ENCODE data around the gene TLX3. TPM values are rescaled to one million over a fixed set of nuclear protein-coding genes. Genes with fewer than 3 reads are reported as not detected.

Gene TLX3
- polyA plus RNA-seq, 3 donors: not detected

DNA sequence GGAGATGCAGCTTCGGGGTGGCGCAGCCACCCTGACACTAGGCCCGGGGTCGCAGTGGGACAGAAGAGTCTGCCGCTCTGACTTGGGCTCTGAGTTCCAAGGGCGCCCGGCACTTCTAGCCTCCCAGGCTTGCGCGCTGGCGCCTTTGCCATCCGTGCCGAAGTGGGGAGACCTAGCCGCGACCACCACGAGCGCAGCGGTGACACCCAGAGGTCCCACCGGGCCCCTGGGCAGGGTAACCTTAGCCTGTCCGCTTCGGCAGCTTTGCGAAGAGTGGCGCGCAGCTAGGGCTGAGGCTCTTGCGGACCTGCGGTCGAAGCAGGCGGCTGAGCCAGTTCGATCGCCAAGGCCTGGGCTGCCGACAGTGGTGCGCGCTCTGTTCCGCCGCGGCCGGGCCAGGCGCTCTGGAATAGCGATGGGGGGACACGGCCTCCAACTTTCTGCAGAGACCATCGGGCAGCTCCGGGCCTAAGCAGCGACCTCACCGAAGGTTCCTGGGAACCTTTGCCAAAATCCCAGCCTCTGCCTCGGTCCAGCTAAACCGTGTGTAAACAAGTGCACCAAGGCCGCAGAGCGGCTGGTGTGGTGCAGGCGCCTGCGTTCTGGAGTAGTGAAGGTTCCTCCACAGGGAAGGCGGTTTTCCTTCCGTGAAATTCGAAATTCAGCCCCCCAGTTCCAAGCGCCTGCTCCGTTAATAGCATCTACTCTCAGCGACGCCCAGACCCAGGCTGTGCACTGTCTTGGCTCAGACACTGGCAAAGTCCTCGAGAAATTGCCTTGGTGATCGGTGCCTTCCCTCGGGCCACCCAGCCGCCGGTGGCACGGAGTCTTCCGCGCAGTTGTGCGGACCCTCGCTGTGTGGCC is 7.4 kb downstream of the TLX3 start:
- 3 to 6% (median 6%) methylated on average over 59 to 66 of the region's 66 CpGs for WGBS, 3 donors
- no peak overlapping the region for H3K27ac ChIP-seq (ENCODE audit: low read depth, low read length)

DNA sequence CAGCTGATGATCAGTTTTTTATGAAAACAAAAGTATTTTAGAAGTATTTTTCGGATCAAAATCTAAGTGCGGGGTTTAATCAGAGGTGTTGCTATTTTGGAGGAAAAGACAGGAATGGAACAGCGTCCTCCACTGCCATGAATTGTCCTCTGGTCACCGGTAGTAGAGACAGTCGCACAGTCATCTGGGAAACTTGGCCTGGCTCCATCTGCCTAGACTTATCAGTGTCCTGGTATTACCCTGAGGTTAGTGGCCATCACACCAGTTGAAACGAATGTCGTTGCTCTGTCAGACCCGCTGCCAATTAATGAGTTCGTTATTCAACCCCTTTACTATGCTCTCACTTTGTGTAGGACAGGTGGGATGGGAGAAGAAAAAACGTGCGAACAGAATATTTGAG is 8.2 kb downstream of the TLX3 start:
- no peak overlapping the region for H3K27ac ChIP-seq (ENCODE audit: low read depth, low read length)
- WGBS, 3 donors: 9 to 19% (median 10%) methylated on average over 11 of the region's 11 CpGs

DNA sequence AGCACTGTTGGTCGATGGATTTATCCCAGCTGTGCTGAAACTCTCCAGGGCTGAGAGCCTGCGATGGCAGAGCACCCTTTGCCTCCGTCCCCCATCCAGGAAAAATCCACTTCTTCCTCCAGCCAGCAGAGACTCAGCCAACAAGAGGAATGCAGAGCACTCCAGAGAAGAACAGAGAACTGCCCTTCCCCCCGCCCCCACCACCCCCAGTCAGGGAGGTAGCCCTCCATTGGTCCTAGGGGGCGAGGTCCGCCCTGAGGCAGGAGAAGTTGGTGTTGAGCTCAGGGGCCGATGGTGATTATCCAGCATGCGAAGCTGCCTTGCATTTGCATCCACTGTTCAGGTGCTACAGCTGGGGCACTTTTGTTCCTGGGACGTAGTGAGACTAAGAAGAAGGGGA is 9.0 kb downstream of the TLX3 start:
- no peak overlapping the region for H3K27ac ChIP-seq (ENCODE audit: low read depth, low read length)
- 7 to 12% (median 9%) methylated on average over 9 of the region's 9 CpGs for WGBS, 3 donors

GRCh38 chr5:171321447-171321846 is 12.4 kb downstream of the TLX3 start:
- 71 to 83% (median 82%) methylated on average over 7 of the region's 7 CpGs for WGBS, 3 donors
- no peak overlapping the region for H3K27ac ChIP-seq (ENCODE audit: low read depth, low read length)

DNA sequence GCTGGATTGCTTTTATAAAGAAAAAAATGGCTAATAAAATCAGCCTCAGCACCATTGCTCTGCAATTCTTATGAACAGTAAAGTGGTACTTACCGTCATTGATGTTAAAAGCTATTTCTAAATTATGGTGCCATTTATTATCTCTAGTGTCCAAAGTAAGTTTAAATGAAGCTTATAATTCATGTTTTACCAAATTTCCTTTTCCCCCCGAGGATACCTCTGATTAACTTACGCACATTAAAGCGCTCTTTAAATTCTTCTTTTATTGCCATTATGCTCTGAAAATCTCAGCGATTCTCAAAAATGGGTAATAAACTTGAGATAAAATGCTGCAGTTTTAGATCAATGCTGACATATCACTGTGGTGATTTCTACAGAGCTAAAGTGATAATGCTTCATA is 13.5 kb downstream of the TLX3 start:
- H3K27ac ChIP-seq (ENCODE audit: low read depth, low read length): no peak overlapping the region
- WGBS, 3 donors: 89 to 91% (median 91%) methylated on average over 5 of the region's 5 CpGs

DNA sequence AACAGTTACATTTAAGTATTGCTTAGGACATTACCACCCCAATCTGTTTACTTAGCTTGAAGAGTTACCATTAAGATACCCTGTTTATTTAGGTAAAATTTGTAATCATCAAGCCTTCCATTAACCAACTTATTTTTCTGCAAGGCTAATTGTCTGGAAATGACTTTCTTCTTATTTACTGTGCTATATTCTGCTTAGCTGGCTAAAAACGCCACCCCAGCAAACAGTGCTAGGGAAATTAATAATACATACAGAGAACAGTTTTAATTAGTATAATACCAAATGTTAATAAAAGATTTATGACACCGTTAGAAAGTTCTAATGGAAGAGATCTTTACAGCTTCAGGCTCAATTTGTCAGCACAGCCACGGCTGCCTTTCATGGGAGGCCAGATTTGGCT is 14.0 kb downstream of the TLX3 start:
- no peak overlapping the region for H3K27ac ChIP-seq (ENCODE audit: low read depth, low read length)
- WGBS, 3 donors: 64 to 78% (median 74%) methylated on average over 3 of the region's 3 CpGs

- 30 to 39% (median 34%) methylated on average over 20 of the region's 20 CpGs for WGBS, 3 donors
- H3K27ac ChIP-seq (ENCODE audit: low read depth, low read length): no peak overlapping the region
Observed at GRCh38 chr5:171323806-171324632, 15.0 kb downstream of the TLX3 start.

- no peak overlapping the region for H3K27ac ChIP-seq (ENCODE audit: low read depth, low read length)
- WGBS, 3 donors: 53 to 72% (median 65%) methylated on average over 8 of the region's 8 CpGs
Observed at GRCh38 chr5:171330021-171330420, 21.0 kb downstream of the TLX3 start.

DNA sequence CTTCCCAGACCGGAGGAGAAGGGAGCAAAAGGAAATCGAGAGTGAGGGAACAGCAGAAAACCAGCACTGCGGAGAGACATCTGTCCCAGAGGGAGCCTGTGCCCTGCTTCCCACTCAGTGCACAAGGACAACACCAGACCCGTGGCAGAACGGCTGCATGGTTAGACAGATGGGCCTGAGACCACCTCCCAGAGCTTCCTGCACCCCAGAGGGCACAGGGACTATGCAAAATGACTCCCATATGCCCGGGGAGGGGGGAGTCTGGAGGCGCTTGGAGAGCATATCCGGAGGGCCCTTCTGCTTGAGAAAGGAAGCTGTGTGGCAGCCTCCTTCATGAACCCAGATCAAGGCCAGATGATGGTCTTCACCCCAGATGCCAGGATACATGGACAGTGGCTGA is 26.6 kb downstream of the TLX3 start:
- no peak overlapping the region for H3K27ac ChIP-seq (ENCODE audit: low read depth, low read length)
- 63 to 82% (median 76%) methylated on average over 8 of the region's 8 CpGs for WGBS, 3 donors

GRCh38 chr5:171336521-171337209 is 27.6 kb downstream of the TLX3 start:
- 6 to 9% (median 8%) methylated on average over 31 of the region's 31 CpGs for WGBS, 3 donors

GRCh38 chr5:171337210-171337569 is 28.1 kb downstream of the TLX3 start:
- 23 to 32% (median 32%) methylated on average over 11 of the region's 11 CpGs for WGBS, 3 donors
- no peak overlapping the region for H3K27ac ChIP-seq (ENCODE audit: low read depth, low read length)

More at GRCh38 chr5:171336521-171337209, 27.6 kb downstream of the TLX3 start:
- H3K27ac ChIP-seq (ENCODE audit: low read depth, low read length): no peak overlapping the region

DNA sequence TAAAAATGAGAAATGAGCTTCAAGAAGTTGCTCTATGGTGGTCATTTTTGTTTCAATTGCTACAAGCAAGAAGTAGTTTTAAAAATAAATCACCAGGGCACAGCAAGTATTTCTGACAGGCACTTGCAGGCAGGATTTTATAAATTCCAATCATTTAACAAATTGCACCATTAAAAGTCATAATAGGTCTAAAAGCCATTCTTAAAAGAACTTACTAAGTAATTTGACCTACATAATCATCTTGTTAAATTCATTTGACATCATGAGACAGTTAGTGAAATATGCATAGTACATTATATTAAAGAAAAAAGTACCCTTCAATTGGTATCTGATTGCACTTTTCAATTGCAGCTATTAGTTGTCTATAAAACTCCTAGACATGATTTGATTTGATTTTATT is 31.0 kb downstream of the TLX3 start:
- H3K27ac ChIP-seq (ENCODE audit: low read depth, low read length): no peak overlapping the region

- H3K27ac ChIP-seq (ENCODE audit: low read depth, low read length): no peak overlapping the region
- whole genome bisulfite sequencing, 3 donors: 26 to 81% (median 64%) methylated on average over 6 of the region's 6 CpGs
Observed at GRCh38 chr5:171340491-171340890, 31.4 kb downstream of the TLX3 start.

DNA sequence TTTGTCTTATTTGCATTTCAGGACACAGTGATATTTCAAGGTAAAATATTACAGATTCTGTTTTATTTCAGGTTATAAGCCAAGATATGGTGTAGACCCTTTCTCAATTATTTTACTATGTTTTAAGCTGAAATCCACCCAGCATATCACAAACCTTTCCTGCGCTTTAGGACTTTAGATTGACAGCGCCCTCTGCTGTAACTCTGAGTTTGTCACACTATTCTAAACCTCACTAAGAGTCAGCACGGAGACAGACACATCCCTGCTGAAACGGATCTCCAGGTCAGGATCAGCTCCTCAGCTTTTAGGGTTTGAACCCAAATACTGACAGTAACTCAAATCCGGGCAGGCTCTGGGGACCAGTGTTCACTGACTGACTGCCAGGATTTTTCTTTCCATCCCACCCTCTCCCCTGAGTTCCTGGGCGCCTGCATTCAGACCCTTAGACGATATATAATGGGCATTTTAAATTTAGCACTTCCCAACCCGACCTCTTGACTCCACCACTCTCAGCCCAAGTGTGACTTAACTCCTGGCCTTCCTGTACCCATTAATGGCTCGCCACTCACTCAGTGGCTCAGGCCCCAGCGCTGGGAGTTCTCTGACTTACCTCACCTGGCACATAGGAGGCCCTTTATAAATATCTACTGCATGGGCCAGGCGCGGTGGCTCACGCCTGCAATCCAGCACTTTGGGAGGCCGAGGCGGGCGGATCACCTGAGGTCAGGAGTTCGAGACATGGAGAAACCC is 33.5 kb downstream of the TLX3 start:
- H3K27ac ChIP-seq (ENCODE audit: low read depth, low read length): no peak overlapping the region
- 49 to 55% (median 53%) methylated on average over 17 of the region's 17 CpGs for WGBS, 3 donors

GRCh38 chr5:171344936-171345608 is 36.0 kb downstream of the TLX3 start:
- no peak overlapping the region for H3K27ac ChIP-seq (ENCODE audit: low read depth, low read length)
- WGBS, 3 donors: 92 to 95% (median 94%) methylated on average over 19 of the region's 19 CpGs

- no peak overlapping the region for H3K27ac ChIP-seq (ENCODE audit: low read depth, low read length)
- 78 to 86% (median 85%) methylated on average over 7 of the region's 7 CpGs for WGBS, 3 donors
Observed at GRCh38 chr5:171351536-171352073, 42.6 kb downstream of the TLX3 start.

GRCh38 chr5:171355302-171355724 is 46.3 kb downstream of the TLX3 start:
- 88 to 94% (median 88%) methylated on average over 5 of the region's 5 CpGs for WGBS, 3 donors

GRCh38 chr5:171357843-171358242 is 48.8 kb downstream of the TLX3 start:
- 92 to 93% (median 93%) methylated on average over 2 of the region's 2 CpGs for WGBS, 3 donors

More at GRCh38 chr5:171355302-171355724, 46.3 kb downstream of the TLX3 start:
- H3K27ac ChIP-seq (ENCODE audit: low read depth, low read length): no peak overlapping the region

More at GRCh38 chr5:171357843-171358242, 48.8 kb downstream of the TLX3 start:
- no peak overlapping the region for H3K27ac ChIP-seq (ENCODE audit: low read depth, low read length)
